GM18951 (cell line): ENCODE data around the gene SEMA4A.
A peak's percentile ranks its signal among the peaks of the same experiment; 100 is the strongest.

ENCODE experiments used
- POLR2A ChIP-seq: IDR thresholded peaks from 4 replicates; pipeline ENCODE4 v1.6.1; 2011; ENCODE audit warnings: mild to moderate bottlenecking; ENCODE audit not compliant: insufficient read length, insufficient read depth; ENCODE audit errors: extremely low read depth
- in situ Hi-C: fragments of 300-500 bp; cut with MboI; formaldehyde crosslinking; loops from one replicate; pipeline ENCODE4 v1.12.0; 2022; ENCODE audit warnings: low sequenced_read_pairs, mixed read lengths, inconsistent platforms; ENCODE audit not compliant: unreplicated experiment

Gene SEMA4A

DNA sequence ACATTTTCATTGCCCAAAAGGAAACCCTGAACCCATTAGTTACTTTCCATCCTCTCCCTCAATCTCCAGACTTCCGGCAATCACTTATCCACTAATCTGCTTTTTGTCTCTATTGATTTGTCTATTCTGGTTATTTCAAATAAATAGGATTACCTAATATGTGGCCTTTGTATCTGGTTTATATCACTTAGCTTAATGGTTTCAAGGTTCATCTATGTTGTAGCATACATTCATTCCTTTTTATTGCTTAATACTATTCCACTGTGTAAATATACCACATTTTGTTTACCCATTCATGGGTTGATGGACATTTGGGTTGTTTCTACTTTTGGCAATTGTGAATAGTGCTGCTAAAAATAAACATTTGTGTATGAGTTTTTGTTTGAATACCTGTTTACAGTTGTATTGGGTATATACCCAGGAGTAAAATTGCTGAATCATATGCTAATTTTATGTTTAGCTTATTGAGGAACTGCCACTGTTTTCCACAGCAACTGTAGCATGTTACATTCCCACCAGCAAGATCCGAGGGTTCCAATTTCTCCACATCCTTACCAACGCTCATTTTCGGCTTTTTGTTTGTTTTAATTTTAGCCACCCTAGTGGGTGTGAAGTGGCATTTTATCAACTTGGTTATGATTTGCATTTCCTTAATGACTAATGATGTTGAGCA, 38.0 kb downstream of the SEMA4A start:
- no peak for TF ChIP-seq POLR2A
- in situ Hi-C loops: no loop called here

DNA sequence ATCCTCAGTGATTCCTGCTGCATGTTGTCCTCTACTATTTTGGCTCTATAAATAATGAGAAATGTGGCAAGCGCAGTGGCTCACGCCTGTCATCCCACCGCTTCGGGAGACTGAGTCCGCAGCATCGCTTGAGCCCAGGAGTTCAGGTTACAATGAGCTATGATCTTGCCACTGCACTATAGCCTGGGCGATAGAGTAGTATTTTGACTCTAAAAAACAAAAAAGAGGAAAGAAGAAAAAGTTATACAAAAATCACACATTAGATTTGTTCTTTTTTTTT, 39.8 kb downstream of the SEMA4A start:
- in situ Hi-C loops: no loop called here
- TF ChIP-seq POLR2A: no peak

DNA sequence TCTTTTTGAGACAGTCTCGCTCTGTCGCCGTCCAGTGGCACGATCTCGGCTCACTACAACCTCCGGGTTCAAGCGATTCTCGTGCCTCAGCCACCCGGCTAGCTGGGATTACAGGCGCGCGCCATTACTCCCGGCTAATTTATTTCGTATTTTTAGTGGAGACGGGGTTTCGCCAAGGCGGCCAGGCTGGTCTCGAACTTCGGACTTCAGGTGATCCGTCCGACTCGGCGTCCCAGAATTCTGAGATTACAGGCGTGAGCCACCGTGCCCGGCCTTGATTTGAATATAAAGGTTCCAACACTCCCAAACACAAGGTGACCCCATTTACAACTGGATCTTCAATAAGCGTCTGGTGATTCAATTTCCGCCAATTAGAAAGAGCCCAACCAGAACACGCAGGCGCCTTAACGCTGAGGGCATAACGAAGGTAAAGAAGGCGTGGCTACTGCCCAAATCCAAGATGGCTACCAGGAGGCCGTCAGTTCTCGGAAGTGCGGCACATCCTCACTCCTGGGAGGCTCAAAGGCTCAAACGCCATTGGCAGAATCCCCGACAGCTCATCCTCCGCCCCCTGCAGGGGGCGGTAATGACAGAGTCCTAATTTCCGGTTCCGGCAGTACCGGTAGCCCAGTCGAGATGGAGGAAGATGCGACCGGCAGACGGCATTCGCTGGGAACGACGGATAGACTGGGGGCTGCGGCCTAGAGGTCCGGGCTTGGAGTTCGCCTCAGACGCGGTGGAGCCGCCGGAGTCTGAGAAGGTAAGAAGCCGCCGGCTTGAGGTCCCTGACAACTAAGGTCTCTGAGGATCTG, 40.3 kb downstream of the SEMA4A start, which contains the start of gene SLC25A44:
SLC25A44 (plus strand) TSS at position 617 of the 812 bp plus-strand sequence. CDS start 5,744 bp downstream, outside the sequence.
- in situ Hi-C loops: no loop called here
- peak; percentile 85 for TF ChIP-seq POLR2A

DNA sequence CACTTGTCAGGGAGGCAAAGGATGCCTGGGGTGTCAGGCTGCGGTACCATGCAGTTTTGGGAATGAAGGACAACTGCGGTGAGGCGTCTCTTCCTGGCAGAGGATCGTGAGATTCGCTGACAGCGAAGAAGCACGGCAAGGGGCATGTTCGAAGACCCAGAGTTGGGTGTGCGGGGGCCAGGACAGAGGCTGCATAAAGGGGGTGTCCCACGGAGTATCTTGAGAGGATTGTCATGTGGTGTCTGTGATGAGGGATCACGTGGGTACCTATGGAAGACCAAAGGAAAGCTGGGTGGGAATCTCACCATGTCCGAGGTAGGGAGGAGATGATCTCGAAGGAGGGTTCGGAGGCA, 40.9 kb downstream of the SEMA4A start:
- in situ Hi-C loops: no loop called here

DNA sequence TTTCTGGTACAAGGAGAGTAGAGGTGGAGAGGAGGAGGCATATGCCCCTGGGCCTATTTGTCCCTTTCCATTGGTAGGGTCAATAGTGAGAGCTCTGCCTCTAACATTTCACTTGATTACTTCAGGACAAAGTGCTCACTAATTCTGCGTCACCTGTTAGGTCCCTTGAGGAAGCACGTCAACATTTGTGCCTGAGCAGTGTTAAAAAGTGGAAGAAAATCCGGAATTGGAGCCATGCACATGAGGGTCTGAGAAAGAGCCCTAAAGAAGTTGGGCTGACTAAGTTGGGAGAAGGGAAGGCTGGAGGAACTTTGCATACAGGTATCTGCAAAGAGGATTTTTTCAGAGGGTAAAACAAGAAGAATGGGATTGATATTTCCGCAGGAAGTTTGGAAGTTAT, 42.5 kb downstream of the SEMA4A start:
- TF ChIP-seq POLR2A: no peak

More for the DNA sequence above, 40.9 kb downstream of the SEMA4A start:
- no peak for TF ChIP-seq POLR2A

DNA sequence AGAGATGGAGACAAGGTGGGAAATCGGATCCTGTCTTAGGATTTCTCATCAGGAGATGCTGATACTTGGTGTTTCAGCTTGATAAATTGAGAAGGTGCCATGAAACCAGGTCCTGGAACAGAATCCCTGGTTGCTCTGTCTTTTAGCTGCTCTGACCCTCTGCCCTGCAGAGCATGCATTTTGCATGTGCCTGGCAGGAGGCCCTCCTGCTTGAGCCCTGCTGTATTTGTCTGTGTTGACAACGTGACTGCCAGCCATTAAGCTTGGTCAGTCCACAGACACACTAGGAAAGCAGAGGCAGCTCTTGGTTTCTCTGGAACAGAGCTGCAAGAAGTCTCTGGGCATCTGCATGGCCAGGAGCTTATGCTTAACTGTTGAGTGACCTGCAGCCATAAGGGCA, 43.1 kb downstream of the SEMA4A start:
- in situ Hi-C loops: no loop called here

More for the DNA sequence above, 42.5 kb downstream of the SEMA4A start:
- in situ Hi-C loops: no loop called here

DNA sequence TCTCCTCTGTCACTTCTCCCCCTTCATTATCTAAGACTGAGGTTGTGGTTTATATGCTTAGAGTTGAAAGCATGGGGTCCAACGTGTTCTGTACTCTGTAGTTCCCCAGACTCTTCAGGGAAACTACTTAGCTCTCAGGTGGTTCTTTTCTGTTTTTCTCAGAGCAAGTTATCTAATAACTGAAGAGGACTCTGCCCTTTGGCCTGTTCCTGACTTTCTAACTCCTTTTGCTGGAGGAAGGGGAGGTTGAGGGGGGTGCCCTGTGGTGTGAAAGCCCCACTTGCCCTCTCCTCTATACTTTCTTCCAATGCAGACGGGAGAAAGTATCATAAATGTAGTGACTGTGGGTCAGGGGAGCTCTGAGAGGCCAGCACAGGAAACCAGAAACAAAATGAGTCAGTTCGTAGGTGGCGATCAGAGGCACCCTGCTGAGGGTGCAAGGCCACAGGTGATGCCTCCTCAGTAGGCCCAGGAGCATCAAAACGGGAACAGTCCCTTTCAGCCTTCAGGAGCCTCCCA, 45.5 kb downstream of the SEMA4A start:
- no peak for TF ChIP-seq POLR2A
- in situ Hi-C loops: no loop called here

More for the DNA sequence above, 43.1 kb downstream of the SEMA4A start:
- TF ChIP-seq POLR2A: no peak

DNA sequence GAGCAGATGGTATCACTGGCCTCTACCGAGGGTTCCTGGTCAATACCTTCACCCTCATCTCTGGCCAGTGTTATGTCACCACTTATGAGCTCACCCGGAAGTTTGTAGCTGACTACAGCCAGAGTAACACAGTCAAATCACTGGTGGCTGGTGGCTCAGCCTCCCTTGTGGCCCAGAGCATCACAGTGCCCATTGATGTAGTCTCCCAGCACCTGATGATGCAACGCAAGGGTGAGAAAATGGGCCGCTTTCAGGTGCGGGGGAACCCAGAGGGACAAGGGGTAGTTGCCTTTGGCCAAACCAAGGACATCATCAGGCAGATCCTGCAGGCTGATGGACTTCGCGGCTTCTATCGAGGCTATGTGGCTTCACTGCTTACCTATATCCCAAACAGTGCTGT, 46.7 kb downstream of the SEMA4A start:
- TF ChIP-seq POLR2A: no peak
- in situ Hi-C loops: no loop called here

DNA sequence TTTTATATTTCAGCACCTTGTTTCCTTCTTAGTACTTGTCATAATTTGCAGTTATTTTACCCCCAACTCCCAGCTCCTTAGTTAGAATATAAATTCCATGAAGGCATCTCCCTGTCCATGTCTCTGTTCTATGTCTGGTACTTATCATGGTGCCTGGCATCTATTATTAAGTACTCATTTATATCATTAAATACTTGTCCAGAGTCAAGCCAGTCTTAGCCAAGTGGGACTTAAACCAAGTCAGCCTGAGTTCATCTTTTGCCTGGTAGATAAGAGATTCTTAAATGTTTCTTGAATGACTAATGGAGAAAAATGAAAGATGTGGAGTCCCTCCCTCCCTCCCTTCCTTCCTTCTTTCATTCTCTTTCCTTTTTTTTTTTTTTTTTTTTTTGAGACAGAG, 49.9 kb downstream of the SEMA4A start:
- no peak for TF ChIP-seq POLR2A
- in situ Hi-C loops: no loop called here

DNA sequence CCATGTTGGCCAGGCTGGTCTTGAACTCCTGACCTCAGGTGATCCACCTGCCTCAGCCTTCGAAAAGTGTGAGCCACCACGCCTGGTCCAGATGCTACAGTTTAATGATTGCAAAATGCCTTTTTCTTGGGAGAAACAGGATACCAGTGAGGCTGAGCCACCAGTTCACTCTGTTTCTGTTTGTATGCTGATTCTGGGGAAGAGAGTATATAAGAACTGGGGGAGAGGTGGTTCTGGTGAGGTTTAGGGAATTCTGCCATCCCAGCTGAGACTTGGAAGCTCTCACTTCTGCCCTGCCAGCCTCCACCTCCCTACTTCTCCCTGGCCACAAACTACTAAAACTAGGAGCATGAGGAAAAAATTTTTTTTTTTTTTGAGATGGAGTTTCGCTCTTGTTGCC, 51.3 kb downstream of the SEMA4A start:
- no peak for TF ChIP-seq POLR2A
- in situ Hi-C loops: no loop called here

DNA sequence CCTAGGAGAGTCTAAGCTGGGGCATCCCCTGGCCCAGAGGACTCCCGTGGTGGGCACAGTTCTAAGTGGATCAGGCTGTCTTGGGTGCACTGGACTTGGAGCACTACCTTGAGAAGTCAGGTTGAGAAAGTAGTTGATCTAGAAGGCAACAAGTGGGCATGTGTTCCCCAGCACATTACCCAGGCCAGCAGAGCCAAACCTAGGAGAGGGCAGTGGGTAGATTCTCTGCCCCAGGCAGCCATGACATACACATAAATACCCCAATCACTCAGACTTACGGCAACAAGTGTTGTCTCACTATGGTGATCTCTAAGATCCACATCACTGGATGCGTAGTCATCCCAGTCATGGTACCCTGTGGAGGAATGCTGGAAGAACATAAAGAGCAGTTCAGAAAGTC, 57.9 kb downstream of the SEMA4A start:
- in situ Hi-C loops: no loop called here
- TF ChIP-seq POLR2A: no peak

DNA sequence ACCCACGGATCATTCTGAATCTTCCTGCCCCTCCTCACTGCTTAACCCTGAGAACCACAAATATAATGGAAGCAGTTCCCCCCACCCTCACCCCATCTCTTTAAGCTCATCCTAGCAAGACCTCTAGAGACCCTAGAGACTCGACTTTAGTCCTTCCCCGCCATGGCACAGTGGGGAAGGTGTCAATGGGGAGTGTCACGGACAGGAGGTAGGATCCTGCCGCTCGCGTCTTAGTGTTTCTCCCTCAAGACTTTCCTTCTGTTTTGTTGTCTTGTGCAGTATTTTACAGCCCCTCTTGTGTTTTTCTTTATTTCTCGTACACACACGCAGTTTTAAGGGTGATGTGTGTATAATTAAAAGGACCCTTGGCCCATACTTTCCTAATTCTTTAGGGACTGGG, 58.7 kb downstream of the SEMA4A start:
- in situ Hi-C loops: no loop called here
- TF ChIP-seq POLR2A: no peak

DNA sequence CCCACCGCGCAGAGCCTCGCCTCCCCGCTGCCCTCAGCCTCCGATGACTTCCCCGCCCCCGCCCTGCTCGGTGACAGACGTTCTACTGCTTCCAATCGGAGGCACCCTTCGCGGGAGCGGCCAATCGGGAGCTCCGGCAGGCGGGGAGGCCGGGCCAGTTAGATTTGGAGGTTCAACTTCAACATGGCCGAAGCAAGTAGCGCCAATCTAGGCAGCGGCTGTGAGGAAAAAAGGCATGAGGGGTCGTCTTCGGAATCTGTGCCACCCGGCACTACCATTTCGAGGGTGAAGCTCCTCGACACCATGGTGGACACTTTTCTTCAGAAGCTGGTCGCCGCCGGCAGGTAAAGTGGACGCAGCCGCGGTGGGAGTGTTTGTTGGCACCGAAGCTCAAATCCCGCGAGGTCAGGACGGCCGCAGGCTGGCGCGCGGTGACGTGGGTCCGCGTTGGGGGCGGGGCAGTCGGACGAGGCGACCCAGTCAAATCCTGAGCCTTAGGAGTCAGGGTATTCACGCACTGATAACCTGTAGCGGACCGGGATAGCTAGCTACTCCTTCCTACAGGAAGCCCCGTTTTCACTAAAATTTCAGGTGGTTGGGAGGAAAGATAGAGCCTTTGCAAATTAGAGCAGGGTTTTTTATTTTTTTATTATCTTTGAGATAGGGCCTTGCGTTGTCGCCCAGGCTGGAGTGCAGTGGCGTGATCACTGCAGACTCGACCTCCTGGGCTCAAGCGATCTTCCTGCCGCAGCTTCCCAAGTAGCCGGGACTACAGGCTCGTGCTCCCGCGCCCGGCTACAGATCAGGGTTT, 59.7 kb downstream of the SEMA4A start, which contains the start of gene PMF1:
PMF1 (plus strand) TSS at position 175 of the 811 bp plus-strand sequence; CDS start at position 184, 9 bp downstream.
- in situ Hi-C loops: no loop called here
- TF ChIP-seq POLR2A: peak; percentile 76
